ENCODE measurements around the gene LCP2. TPM values are rescaled to one million over a fixed set of nuclear protein-coding genes. Genes with fewer than 3 reads are reported as not detected.

Gene LCP2
- total and polyA plus RNA-seq, 8 donors: 7.0 to 110 (median 9.5) TPM

- H3K27me3 ChIP-seq: no peaks in the 10 kb centered on the region
- intact Hi-C loops (cut with DNase I): no loop called here
- H3K9me3 ChIP-seq: peaks cover 0 to 4% of the 10 kb centered on the region in 2 donors
- H3K4me3 ChIP-seq: no peak overlapping the region
- H3K36me3 ChIP-seq: peaks cover 0 to 97% of the 10 kb centered on the region in 2 donors
- H3K4me1 ChIP-seq: peaks cover 16 to 94% of the 10 kb centered on the region in 2 donors
- no peak for TF ChIP-seq CTCF (IDR thresholded peaks at IDR 0.05)
- no peak for ATAC-seq
- DNase-seq: no peak
- no peak overlapping the region for H3K27ac ChIP-seq
These were observed 12.4 kb downstream of the LCP2 start for GRCh38 chr5:170285181-170285580.

- intact Hi-C loops (cut with DNase I): no loop called here
These were observed 13.3 kb downstream of the LCP2 start for GRCh38 chr5:170284231-170284630.

GRCh38 chr5:170283296-170283695 is 14.3 kb downstream of the LCP2 start:
- Histone ChIP-seq H3K4me3 (no peak overlapping the region), H3K27me3 (no peaks in the 10 kb centered on the region), H3K4me1 (peaks cover 15 to 94% of the 10 kb centered on the region in 2 donors), H3K36me3 (peaks cover 0 to 81% of the 10 kb centered on the region in 2 donors), H3K9me3 (peaks cover 0 to 4% of the 10 kb centered on the region in 2 donors), H3K27ac (peak overlapping the region in 1 of 2 donors; percentile 43)
- intact Hi-C loops (cut with DNase I): no loop called here
- no peak for TF ChIP-seq CTCF (IDR thresholded peaks at IDR 0.05)
- DNase-seq: no peak
- no peak for ATAC-seq

More at GRCh38 chr5:170284231-170284630, 13.3 kb downstream of the LCP2 start:
- H3K36me3 ChIP-seq: peaks cover 0 to 91% of the 10 kb centered on the region in 2 donors
- no peak for ATAC-seq
- H3K4me3 ChIP-seq: no peak overlapping the region
- H3K4me1 ChIP-seq: peaks cover 21 to 94% of the 10 kb centered on the region in 2 donors
- no peaks in the 10 kb centered on the region for H3K27me3 ChIP-seq
- peak overlapping the region in 1 of 2 donors; percentile 43 for H3K27ac ChIP-seq
- DNase-seq: no peak
- H3K9me3 ChIP-seq: peaks cover 0 to 4% of the 10 kb centered on the region in 2 donors
- no peak for TF ChIP-seq CTCF (IDR thresholded peaks at IDR 0.05)

DNA sequence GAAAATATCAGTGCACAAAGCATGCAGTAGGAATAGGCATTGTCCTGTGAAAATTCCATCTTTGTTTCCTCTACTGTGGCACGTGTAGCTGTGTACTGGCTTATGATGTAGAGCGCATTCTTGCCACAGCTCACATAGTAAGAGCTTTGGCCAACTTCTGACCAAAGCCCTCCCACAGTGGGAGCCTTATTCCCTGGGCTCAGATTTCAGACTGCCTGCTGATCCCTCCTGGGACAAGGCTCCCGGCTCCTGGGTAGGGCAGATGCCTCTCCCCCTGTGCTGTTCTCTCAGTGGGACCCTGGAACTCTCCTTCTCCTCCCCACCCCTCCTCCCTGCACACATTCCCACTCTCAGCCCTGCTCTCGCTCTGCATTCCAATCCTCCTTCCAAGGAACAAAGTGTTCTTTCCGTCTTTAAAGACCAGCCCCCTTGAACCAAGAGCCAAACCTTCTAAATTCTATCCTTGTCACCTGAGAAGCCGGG is 17.5 kb downstream of the LCP2 start:
- no peak for DNase-seq
- no peak for TF ChIP-seq CTCF (IDR thresholded peaks at IDR 0.05)
- peaks cover 8 to 93% of the 10 kb centered on the region in 2 donors for H3K4me1 ChIP-seq
- ATAC-seq: no peak
- intact Hi-C loops (cut with DNase I): no loop called here
- peak overlapping the region in 1 of 2 donors; percentile 80 for H3K27ac ChIP-seq
- peaks cover 0 to 4% of the 10 kb centered on the region in 2 donors for H3K9me3 ChIP-seq
- no peak overlapping the region for H3K4me3 ChIP-seq
- H3K36me3 ChIP-seq: peaks cover 0 to 58% of the 10 kb centered on the region in 2 donors
- H3K27me3 ChIP-seq: no peaks in the 10 kb centered on the region

GRCh38 chr5:170279459-170279817 is 18.1 kb downstream of the LCP2 start:
- Histone ChIP-seq H3K4me1 (peaks cover 8 to 98% of the 10 kb centered on the region in 2 donors), H3K27me3 (no peaks in the 10 kb centered on the region), H3K9me3 (peaks cover 0 to 4% of the 10 kb centered on the region in 2 donors), H3K27ac (peak overlapping the region in 1 of 2 donors; percentile 80), H3K36me3 (peaks cover 0 to 58% of the 10 kb centered on the region in 2 donors), H3K4me3 (peak overlapping the region in 1 of 2 donors; percentile 8)
- DNase-seq (no peak), ATAC-seq (no peak)
- intact Hi-C loops (cut with DNase I): loop anchor here in 1 of 2 donors (10.0 kb wide), 1 partner anchor 145 kb away; no protein-coding TSS in a partner anchor
- TF ChIP-seq CTCF (IDR thresholded peaks at IDR 0.05): no peak

Measured in left lung (tissue), 10 donors.